ENCODE results near the gene ZNF324.

DNA sequence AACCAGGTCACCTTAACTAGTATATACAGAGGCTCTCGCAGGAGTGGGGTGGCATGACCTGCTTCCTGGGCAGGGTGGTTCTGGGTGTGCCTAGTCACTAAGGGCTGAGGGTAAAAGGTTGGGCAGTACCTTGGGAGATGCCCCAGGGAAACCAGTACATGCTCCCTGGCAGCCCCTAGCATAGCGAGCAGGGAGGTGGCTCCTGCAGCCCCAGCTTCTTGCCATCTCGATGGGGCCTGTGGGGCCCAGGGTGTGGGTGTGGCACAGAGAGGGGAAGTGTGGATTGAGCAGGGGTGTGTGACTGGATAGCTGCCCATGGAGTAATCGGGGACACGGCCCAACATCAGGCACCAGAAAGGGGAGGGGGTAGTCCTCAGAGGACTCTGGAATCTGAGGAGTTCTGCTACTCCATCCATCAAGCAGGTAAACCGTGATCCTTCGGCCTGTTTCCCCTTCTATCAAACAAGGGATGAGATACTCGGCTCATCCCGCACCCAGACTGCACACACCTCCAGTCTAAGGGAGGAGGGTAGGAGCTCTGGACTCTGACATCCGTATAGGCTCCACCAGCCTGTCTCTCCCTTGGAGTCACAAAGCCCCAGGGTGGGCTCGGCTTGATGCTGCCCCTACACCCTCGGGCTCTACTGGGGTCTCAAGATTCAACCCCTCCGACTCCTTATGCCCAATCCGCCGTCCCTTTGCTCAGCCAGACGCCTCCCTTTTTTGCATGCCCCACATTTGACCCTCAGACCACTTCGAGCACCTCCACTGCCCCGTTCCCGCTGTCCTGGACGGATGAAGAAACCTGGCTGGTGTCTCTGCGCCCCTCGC, 51.6 kb downstream of the ZNF324 start:
- no peak for TF ChIP-seq POLR2AphosphoS5 (IDR thresholded peaks at IDR 0.05; ENCODE audit: low read depth, low read length)
- TF ChIP-seq, protein P1, sequence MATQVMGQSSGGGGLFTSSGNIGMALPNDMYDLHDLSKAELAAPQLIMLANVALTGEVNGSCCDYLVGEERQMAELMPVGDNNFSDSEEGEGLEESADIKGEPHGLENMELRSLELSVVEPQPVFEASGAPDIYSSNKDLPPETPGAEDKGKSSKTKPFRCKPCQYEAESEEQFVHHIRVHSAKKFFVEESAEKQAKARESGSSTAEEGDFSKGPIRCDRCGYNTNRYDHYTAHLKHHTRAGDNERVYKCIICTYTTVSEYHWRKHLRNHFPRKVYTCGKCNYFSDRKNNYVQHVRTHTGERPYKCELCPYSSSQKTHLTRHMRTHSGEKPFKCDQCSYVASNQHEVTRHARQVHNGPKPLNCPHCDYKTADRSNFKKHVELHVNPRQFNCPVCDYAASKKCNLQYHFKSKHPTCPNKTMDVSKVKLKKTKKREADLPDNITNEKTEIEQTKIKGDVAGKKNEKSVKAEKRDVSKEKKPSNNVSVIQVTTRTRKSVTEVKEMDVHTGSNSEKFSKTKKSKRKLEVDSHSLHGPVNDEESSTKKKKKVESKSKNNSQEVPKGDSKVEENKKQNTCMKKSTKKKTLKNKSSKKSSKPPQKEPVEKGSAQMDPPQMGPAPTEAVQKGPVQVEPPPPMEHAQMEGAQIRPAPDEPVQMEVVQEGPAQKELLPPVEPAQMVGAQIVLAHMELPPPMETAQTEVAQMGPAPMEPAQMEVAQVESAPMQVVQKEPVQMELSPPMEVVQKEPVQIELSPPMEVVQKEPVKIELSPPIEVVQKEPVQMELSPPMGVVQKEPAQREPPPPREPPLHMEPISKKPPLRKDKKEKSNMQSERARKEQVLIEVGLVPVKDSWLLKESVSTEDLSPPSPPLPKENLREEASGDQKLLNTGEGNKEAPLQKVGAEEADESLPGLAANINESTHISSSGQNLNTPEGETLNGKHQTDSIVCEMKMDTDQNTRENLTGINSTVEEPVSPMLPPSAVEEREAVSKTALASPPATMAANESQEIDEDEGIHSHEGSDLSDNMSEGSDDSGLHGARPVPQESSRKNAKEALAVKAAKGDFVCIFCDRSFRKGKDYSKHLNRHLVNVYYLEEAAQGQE (IDR thresholded peaks at IDR 0.05; ENCODE audit: insufficient read depth in 1 of 2, low read depth in 2 of 2, low read length in 2 of 2): no peak
